Astrocyte of the cerebellum (primary cell): ENCODE measurements around the gene IRX2.

Experiments used
- DNase-seq: peaks from one replicate; pipeline ENCODE4 v3.0.0-alpha.2; 2011; ENCODE audit warnings: low read depth
- H3K4me3 ChIP-seq: 2 replicates; pipeline ENCODE4 v1.5.1; 2011; ENCODE audit warnings: mild to moderate bottlenecking, low read depth, low read length, moderate library complexity
- in situ Hi-C: cut with HindIII; loops from 2 replicates; pipeline ENCODE4 v1.10.0; 2017; ENCODE audit warnings: low sequenced_read_pairs
- TF ChIP-seq, protein P1 (sequence below): IDR thresholded peaks from 2 replicates; pipeline ENCODE4 v1.5.1; 2012; ENCODE audit warnings: low read length, low read depth, moderate library complexity, mild to moderate bottlenecking; ENCODE audit errors: missing control alignments

IRX2 gene

DNA sequence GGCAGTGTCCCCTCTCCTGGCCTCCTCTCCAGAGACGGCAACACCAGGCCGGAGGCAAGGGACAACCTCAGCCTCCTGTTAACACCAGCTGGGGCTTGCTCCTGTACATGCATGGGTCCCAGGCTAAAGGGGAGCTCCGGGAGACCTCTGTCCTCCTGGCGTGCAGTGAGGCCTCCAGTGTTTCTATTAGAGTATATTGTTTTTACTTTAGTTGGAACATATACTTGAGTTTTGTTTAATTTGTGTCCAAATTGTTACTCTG lies 12.0 kb upstream of the IRX2 start:
- H3K4me3 ChIP-seq: no peak overlapping the region
- TF ChIP-seq, protein P1, sequence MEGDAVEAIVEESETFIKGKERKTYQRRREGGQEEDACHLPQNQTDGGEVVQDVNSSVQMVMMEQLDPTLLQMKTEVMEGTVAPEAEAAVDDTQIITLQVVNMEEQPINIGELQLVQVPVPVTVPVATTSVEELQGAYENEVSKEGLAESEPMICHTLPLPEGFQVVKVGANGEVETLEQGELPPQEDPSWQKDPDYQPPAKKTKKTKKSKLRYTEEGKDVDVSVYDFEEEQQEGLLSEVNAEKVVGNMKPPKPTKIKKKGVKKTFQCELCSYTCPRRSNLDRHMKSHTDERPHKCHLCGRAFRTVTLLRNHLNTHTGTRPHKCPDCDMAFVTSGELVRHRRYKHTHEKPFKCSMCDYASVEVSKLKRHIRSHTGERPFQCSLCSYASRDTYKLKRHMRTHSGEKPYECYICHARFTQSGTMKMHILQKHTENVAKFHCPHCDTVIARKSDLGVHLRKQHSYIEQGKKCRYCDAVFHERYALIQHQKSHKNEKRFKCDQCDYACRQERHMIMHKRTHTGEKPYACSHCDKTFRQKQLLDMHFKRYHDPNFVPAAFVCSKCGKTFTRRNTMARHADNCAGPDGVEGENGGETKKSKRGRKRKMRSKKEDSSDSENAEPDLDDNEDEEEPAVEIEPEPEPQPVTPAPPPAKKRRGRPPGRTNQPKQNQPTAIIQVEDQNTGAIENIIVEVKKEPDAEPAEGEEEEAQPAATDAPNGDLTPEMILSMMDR: no peak
- in situ Hi-C loops: no loop called here
- DNase-seq: no peak

DNA sequence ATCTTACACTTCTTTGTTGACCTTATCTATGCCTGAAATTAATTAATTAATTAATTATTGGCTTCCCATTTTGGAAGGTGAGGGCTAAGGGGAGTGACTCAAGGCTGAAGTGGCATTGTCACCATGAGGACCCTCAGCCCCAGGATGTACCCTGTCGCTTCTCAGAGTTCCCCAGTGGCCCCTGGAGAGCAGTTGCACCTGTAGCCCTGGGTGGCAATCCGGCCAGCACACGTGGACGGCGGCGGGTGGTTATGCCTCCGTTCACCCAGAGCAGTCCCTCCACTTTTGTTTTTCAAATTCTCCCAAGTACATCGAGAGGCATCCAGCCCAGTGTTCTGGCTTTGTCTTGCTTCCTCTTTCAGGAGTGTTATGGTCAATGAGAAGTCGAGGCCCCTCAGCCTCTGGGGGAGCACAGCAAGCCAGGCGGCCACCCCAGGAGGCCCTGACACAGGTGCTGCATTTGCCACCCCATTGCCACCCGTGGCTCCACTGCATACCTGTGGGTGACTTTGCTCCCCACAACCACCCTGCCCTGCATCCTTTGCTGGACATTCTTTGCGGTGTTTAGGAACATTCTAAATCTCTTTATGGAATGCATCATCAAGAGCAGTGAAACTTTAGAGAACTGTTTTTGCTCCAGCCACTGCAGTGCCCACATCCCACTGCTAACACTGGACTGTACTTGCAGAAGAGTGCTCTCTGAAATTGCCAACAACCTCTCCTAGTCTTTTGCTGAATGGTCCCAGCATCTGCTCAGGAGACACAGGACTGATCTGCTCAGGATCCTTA lies 11.5 kb upstream of the IRX2 start:
- H3K4me3 ChIP-seq: no peak overlapping the region
- in situ Hi-C loops: no loop called here
- TF ChIP-seq, protein P1: no peak
- DNase-seq: no peak

DNA sequence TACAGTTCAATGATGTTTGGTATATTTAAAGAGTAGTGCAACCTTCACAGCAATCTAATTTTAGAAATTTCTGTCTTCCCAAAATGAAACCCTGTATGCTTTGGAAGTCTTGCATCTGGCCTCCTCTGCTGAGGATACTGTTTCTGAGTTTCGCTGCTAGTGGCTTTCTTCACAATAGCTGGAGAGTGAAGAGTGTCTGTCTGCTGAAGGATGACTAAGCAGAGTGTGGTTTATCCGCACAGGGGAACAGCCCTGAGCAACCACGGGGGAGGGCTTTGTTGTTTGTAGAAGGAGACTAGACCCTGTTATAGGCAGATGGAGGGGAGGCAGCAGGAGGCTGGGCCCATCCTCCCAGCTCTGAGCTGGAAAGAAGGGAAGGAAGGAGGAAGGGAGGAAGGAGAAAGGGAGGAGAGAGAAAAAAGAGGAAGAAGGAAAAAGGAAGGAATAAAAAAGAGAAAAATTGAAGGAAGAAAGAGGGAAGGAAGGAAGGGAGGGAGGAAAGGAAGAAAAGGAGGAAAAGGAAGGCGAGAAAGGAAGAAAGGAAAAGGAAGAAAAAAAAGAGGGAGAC lies 10.5 kb upstream of the IRX2 start:
- TF ChIP-seq, protein P1: no peak
- no peak for DNase-seq
- in situ Hi-C loops: no loop called here
- H3K4me3 ChIP-seq: no peak overlapping the region

DNA sequence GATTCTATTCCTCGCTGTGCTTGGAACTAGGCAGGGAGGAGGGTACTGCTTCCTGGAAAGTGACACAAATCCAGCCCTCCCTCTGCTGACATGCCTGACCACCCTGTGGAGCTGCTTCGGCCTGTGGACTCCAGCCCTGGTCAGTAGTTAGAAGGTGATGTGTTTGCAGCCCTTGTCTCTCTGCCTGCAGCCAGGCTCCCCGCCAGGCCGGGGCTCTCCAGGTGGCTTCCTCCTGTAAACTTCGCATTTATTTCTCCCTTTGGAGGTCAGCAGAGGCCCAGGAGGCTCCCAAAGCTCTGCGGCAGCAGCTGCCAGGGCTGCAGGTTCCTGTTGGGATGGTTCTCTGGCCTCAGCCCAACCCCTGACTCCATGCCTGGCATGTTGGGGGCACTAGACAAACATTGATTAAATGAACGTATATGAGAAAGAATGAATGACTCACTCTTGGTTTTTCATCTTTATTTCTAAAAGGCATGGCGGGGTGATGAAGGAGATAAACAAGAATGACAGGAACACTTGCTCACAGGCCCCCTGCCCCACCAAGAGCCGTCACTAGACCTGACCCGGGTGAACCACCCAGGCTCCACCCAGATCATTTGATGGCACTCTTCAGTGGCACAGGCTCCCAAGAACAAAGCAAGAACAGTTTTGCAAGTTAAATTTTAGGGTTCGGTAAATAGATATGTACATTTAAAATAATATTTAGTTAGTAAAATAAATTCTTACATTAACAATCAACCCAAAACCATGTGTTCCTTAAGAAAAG lies 8.4 kb upstream of the IRX2 start:
- TF ChIP-seq, protein P1: no peak
- H3K4me3 ChIP-seq: no peak overlapping the region
- DNase-seq: no peak
- in situ Hi-C loops: no loop called here

DNA sequence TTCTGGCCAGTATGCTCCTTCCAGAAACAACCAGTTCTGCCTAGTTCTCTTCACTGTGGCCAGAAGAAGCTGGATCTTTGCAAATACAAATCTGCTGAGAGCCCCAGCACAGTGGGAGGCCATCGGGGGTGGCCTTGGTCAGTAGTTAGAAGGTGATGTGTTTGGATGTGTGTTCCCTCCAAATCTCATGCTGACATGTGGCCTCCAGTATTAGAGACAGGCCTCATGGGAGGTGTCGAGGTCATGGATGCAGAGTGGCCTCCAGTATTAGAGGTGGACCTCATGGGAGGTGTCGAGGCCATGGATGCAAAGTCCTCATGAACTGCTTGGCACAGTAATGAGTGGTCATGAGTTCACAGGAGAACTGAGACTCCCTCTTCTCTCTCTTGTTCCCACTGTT lies 7.6 kb upstream of the IRX2 start:
- in situ Hi-C loops: no loop called here
- no peak for DNase-seq
- no peak overlapping the region for H3K4me3 ChIP-seq
- TF ChIP-seq, protein P1: no peak

DNA sequence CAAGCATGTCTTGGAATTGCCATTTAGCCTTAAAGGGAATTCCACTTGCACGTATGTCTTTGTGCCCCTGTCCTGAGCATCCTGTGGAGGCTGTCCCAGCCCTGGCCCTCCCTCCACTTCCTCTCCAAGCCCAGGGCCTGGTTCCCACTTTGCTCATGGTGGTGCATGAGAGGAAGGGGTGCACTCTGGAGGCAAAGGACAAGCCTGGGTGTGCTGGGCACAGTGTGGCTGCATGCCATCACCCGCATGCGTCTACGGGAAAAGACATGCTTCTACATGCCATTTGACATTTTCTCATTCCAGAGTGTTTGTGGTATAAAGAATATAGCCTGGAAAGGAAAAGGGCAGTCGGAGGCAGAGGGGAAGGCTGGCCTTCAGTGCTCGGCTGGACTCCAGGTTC lies 7.2 kb upstream of the IRX2 start:
- DNase-seq: no peak
- no peak overlapping the region for H3K4me3 ChIP-seq
- in situ Hi-C loops: no loop called here
- TF ChIP-seq, protein P1: no peak
